Type B pancreatic cell (in vitro differentiated cells): ENCODE data around the gene LARP4B. TPM values are rescaled to one million over a fixed set of nuclear protein-coding genes. Genes with fewer than 3 reads are reported as not detected.

Experiments used
- DNase-seq: peaks from one replicate; pipeline ENCODE4 v3.0.0; 2021; ENCODE audit warnings: mixed read lengths; ENCODE audit not compliant: unreplicated experiment; ENCODE audit errors: extremely low spot score
- H3K27ac Mint-ChIP-seq: 2 replicates; pipeline ENCODE4 v1.8.0; 2021; ENCODE audit warnings: mild to moderate bottlenecking, mixed read lengths
- H3K27me3 Mint-ChIP-seq: 2 replicates; pipeline ENCODE4 v1.8.0; 2021; ENCODE audit warnings: mixed read lengths
- H3K36me3 Mint-ChIP-seq: 2 replicates; pipeline ENCODE4 v1.8.0; 2021; ENCODE audit warnings: mixed read lengths
- H3K4me1 Mint-ChIP-seq: one replicate; pipeline ENCODE4 v1.8.0; 2021; ENCODE audit warnings: mixed read lengths; ENCODE audit not compliant: unreplicated experiment
- H3K4me3 Mint-ChIP-seq: 2 replicates; pipeline ENCODE4 v1.8.0; 2021; ENCODE audit warnings: mild to moderate bottlenecking, mixed read lengths
- H3K9me3 Mint-ChIP-seq: 2 replicates; pipeline ENCODE4 v1.8.0; 2021; ENCODE audit warnings: mixed read lengths
- total RNA-seq: library from RNA; stranded (reverse); gene quantifications from 2 replicates; pipeline ENCODE4 v1.2.1, GENCODE V29; 2021; ENCODE audit warnings: low replicate concordance
- TF ChIP-seq, protein P1 (sequence below): fragments of 200-600 bp; sonication (generic); conservative IDR thresholded peaks from 2 replicates; pipeline ENCODE4 v1.5.0; 2021; ENCODE audit warnings: antibody characterized with exemption, mild to moderate bottlenecking

The LARP4B gene
- total RNA-seq, 1 donor from 2014 or later = 82.1 TPM

DNA sequence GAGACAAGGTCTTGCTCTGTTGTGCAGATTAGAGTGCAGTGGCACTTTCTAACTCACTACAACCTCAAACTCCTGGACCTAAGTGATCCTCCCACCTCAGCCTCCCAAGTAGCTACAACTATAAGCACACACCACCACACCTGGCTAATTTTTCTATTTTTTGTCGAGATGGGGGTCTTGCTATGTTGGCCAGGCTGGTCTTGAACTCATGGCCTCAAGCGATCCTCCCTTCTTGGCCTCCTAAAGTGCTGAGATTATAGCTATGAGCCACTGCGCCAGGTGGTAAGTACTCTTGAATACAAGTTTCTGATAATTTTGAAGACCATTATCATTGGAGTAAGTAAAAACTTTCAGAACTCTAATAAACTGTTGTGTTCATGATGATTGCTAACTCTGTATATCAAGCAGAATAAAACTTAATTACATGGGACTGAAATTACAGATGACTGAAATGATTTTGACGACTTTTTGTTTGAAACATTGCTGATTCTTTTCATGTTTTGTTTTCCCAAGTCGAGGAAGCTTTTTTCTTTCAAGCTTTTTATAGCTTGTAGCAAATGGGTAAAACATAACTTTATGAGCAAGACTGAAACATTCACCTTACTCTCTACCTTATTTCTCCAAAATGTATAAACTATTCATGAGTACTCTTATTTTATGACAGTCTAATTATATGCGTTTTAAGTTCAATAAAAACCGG, 14.6 kb downstream of the LARP4B start:
- DNase-seq = no peak
- H3K36me3 Mint-ChIP-seq = peaks cover 9% of the 10 kb centered on the region
- H3K4me3 Mint-ChIP-seq = no peak overlapping the region
- peaks cover 13% of the 10 kb centered on the region for H3K4me1 Mint-ChIP-seq
- no peaks in the 10 kb centered on the region for H3K27me3 Mint-ChIP-seq
- no peak overlapping the region for H3K27ac Mint-ChIP-seq
- no peaks in the 10 kb centered on the region for H3K9me3 Mint-ChIP-seq
- TF ChIP-seq, protein P1, sequence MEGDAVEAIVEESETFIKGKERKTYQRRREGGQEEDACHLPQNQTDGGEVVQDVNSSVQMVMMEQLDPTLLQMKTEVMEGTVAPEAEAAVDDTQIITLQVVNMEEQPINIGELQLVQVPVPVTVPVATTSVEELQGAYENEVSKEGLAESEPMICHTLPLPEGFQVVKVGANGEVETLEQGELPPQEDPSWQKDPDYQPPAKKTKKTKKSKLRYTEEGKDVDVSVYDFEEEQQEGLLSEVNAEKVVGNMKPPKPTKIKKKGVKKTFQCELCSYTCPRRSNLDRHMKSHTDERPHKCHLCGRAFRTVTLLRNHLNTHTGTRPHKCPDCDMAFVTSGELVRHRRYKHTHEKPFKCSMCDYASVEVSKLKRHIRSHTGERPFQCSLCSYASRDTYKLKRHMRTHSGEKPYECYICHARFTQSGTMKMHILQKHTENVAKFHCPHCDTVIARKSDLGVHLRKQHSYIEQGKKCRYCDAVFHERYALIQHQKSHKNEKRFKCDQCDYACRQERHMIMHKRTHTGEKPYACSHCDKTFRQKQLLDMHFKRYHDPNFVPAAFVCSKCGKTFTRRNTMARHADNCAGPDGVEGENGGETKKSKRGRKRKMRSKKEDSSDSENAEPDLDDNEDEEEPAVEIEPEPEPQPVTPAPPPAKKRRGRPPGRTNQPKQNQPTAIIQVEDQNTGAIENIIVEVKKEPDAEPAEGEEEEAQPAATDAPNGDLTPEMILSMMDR = no peak

DNA sequence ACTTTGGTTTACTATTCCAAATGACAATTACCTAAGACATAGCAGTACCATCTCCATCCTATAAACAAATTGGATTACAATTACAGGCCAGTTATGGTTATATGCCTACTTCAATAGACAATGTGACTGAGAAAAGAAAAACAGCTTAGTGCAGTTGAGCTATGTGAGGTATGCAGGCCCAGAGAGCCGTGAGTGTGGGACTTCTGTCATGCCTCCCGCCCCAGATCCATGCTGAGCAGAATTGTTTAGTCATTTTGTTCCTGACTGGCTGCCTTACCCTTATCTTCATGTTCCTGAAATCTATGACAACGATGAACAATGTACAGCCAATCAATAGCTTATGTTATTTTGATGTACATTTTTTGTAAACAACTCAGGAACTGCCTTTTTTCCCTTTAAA, 21.7 kb downstream of the LARP4B start:
- no peak for DNase-seq
- peaks cover 31% of the 10 kb centered on the region for H3K4me1 Mint-ChIP-seq
- no peaks in the 10 kb centered on the region for H3K9me3 Mint-ChIP-seq
- peak overlapping the region; percentile 54 for H3K27ac Mint-ChIP-seq
- no peak overlapping the region for H3K4me3 Mint-ChIP-seq
- TF ChIP-seq, protein P1 = no peak
- H3K27me3 Mint-ChIP-seq = no peaks in the 10 kb centered on the region
- H3K36me3 Mint-ChIP-seq = peaks cover 21% of the 10 kb centered on the region

DNA sequence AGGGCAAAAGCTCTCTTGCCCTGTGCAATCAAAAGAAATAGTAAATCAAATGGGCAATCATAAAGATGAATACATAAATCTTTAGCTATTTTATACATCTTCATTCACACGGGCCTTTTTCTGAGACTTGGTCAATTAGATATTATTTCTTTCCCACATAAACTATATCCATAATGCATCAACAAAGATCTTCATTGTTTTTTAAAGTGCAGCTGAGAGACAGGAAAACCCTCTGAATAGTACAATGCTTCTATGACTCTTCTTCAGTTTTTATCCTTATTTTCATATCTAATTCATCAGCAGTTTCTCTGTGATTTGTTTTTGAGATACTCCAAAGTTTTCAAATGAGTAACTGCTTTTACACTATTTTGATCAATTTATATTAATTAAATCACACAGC, 25.5 kb downstream of the LARP4B start:
- peaks cover 28% of the 10 kb centered on the region for H3K36me3 Mint-ChIP-seq
- no peak overlapping the region for H3K27ac Mint-ChIP-seq
- no peaks in the 10 kb centered on the region for H3K9me3 Mint-ChIP-seq
- TF ChIP-seq, protein P1 = no peak
- DNase-seq = no peak
- peaks cover 33% of the 10 kb centered on the region for H3K4me1 Mint-ChIP-seq
- no peaks in the 10 kb centered on the region for H3K27me3 Mint-ChIP-seq
- no peak overlapping the region for H3K4me3 Mint-ChIP-seq

DNA sequence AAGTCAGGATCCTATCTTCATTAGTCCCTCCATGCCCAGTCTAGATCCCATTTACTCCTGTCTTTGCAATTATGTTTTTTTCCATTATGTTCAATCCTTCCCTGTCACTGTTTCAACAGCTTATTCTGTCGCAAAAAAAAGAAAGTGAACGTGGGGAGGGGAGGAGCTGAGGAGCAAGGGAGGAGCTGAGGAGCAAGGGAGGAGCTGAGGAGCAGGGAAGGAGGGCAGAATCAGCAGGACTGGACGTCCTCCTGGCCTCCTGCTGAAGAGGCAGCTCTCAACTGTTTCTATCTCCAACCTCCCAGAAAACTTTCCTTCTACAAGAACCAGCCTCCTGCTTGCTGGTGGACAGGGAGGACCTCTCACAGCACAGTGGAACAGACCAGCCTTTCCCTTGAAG, 26.0 kb downstream of the LARP4B start:
- TF ChIP-seq, protein P1 = no peak
- no peaks in the 10 kb centered on the region for H3K9me3 Mint-ChIP-seq
- peaks cover 33% of the 10 kb centered on the region for H3K4me1 Mint-ChIP-seq
- no peaks in the 10 kb centered on the region for H3K27me3 Mint-ChIP-seq
- peaks cover 28% of the 10 kb centered on the region for H3K36me3 Mint-ChIP-seq
- no peak for DNase-seq
- H3K4me3 Mint-ChIP-seq = no peak overlapping the region
- H3K27ac Mint-ChIP-seq = no peak overlapping the region

DNA sequence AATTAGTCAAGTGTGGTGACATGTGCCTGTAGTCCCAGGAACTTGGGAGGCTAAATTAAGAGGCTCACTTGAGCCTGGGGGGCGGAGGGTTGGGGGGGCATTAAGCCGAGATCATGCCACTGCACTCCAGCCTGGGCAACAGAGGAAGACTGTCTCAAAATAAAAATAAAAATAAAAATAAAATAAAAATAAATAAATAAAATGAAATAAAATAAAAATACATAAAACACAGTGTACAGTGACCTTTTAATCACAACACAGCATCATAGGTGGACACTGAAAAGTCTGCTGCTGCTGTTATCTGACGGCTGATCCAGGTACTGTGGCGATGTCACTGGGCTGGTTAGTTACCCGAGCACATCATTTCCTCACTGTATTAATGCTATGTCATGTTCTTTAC, 27.1 kb downstream of the LARP4B start:
- H3K36me3 Mint-ChIP-seq = peaks cover 24% of the 10 kb centered on the region
- no peaks in the 10 kb centered on the region for H3K27me3 Mint-ChIP-seq
- no peak overlapping the region for H3K27ac Mint-ChIP-seq
- no peaks in the 10 kb centered on the region for H3K9me3 Mint-ChIP-seq
- no peak overlapping the region for H3K4me3 Mint-ChIP-seq
- DNase-seq = no peak
- peaks cover 24% of the 10 kb centered on the region for H3K4me1 Mint-ChIP-seq
- TF ChIP-seq, protein P1 = no peak

DNA sequence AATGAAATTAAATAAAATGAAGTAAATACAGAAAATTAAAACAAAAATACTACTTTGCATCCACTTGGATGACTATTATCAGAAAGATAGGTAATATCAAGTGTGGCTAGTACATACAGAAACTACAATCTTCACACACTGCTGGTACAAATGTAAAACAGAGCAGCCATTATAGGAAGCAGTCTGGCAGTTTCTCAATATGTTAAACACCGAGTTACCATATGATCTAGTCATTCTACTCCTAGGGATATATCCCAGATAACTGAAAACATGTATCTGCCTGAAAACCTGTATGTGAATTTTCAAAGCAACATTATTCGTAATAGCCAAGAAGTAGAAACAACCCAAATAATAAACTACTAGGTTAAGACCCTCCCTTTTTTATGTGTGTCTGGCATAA, 33.4 kb downstream of the LARP4B start:
- TF ChIP-seq, protein P1 = no peak

More for the DNA sequence above, 33.4 kb downstream of the LARP4B start:
- Mint-ChIP-seq H3K4me3 (no peak overlapping the region), H3K27me3 (no peaks in the 10 kb centered on the region), H3K4me1 (peaks cover 12% of the 10 kb centered on the region), H3K27ac (no peak overlapping the region), H3K36me3 (peaks cover 8% of the 10 kb centered on the region), H3K9me3 (no peaks in the 10 kb centered on the region)
- DNase-seq = no peak
